Measurements from ENCODE around the gene SUN5.
"Not testable (repeated sequence)": the region's sequence is repeated elsewhere in the genome, so short reads cannot be mapped to it uniquely, and the experiment has no call there.

The SUN5 gene

GRCh38 chr20:32960849-32961731 is 43.1 kb downstream of the SUN5 start:
- no peak for DNase-seq

GRCh38 chr20:32960222-32960518 is 44.1 kb downstream of the SUN5 start:
- DNase-seq: no peak

- no peak for DNase-seq
Observed at GRCh38 chr20:32959351-32960221, 44.6 kb downstream of the SUN5 start.

GRCh38 chr20:32958574-32958973 is 45.7 kb downstream of the SUN5 start:
- DNase-seq: no peak

GRCh38 chr20:32957459-32957858 is 46.8 kb downstream of the SUN5 start:
- DNase-seq: no peak

- DNase-seq: not testable (repeated sequence)
Observed at GRCh38 chr20:32950539-32950938, 53.7 kb downstream of the SUN5 start.

GRCh38 chr20:32946629-32947028 is 57.6 kb downstream of the SUN5 start:
- no peak for DNase-seq

- DNase-seq: no peak
Observed at GRCh38 chr20:32945710-32946221, 58.5 kb downstream of the SUN5 start.

- DNase-seq: no peak
Observed at GRCh38 chr20:32943490-32944052, 60.7 kb downstream of the SUN5 start.

GRCh38 chr20:32941155-32941885 is 62.9 kb downstream of the SUN5 start:
- DNase-seq: no peak

- DNase-seq: no peak
Observed at GRCh38 chr20:32934580-32934979, 69.7 kb downstream of the SUN5 start.

Data from activated T-cell treated with anti-CD3 and anti-CD28 coated beads, Interleukin-2, amount 50 U/mL, for 1 hour (primary cell).